Measurements from ENCODE around the gene P2RX5.
A peak's percentile ranks its signal among the peaks of the same experiment; 100 is the strongest.
"Not testable (repeated sequence)": the region's sequence is repeated elsewhere in the genome, so short reads cannot be mapped to it uniquely, and the experiment has no call there.

Gene P2RX5

DNA sequence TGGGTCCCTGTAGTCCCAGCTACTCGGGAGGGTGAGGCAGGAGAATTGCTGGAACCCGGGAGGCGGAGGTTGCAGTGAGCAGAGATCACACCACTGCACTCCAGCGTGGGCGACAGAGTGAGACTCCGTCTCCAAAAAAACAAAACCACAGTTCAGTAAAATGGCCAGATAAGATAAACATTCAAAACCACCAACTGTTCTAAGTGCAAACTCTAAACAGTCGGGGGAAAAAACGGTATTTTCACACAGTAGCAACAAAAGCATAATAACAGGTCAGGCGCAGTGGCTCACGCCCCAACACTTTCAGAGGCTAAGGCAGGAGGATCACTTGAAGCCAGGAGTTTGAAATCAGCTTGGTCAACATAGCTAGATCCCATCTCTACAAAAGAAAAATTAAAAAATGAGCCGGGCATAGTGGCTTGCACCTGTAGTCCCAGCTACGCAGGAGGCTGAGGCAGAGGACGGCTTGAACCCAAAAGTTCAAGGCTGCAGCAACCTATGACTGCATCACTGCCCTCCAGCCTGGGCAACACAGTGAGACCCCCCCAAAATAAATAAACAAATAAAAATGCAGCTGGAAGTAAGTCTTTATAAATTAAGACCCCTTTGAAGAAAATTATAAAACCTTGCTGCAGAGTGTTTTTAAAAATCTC is 17.0 kb upstream of the P2RX5 start:
- no peak for DNase-seq (ENCODE audit: low read depth)

GRCh38 chr17:3710951-3711383 is 15.0 kb upstream of the P2RX5 start:
- peak; percentile 79 for DNase-seq (ENCODE audit: low read depth)

DNA sequence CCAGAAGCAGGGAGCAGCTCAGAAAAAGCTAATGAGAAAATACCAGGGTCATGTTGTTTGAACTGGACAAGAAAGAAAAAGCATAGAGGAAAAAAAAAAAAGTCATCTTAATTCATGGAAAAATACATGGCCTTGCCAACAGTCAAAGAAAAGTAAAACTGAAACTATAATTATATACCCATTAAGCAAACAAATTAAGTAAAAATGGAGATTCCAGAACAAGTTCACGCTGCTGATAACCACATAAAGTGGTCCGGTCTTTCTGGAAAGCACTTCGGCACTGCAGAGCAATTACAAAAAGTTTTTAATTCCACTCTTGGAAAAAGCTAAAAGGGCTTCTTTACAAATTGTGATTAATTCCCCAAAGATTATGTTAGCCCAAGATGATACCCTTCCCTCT is 12.4 kb upstream of the P2RX5 start:
- DNase-seq (ENCODE audit: low read depth), result no peak

- not testable (repeated sequence) for DNase-seq (ENCODE audit: low read depth)
Observed at GRCh38 chr17:3705718-3705984, 9.7 kb upstream of the P2RX5 start.

GRCh38 chr17:3704931-3705717 is 9.2 kb upstream of the P2RX5 start:
- no peak for DNase-seq (ENCODE audit: low read depth)

DNA sequence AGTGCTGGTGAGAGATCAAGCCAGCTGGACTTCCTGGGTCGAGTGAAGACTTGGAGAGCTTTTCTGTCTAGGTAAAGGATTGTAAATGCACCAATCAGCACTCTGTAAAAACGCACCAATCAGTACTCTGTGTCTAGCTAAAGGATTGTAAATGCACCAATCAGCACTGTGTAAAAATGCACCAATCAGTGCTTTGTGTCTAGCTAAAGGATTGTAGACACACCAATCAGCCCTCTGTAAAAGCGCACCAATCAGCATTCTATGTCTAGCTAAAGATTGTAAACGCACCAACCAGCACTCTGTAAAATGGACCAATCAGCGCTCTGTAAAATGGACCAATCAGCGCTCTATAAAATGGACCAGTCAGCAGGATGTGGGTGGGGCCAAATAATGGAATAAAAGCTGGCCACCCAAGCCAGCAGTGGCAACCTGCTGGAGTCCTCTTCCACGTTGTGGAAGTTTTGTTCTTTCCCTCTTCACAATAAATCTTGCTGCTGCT is 6.1 kb upstream of the P2RX5 start:
- not testable (repeated sequence) for DNase-seq (ENCODE audit: low read depth)

DNA sequence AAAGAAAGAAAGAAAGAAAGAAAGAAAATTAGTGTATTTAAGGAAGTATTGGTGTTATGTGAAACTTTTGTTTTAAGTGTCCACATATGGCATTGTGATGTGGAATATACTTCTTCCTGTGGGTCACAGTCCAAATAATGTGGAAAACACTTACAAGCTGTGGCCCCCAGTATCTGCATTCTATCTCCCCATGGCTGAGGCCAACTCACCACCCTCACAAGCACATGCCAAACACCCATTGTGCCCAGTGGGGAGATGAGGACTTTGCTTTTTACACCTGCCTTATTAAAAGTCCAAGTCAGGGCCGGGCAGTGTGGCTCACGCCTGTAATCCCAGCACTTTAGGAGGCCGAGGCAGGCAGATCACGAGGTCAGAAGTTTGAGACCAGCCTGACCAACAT is 4.0 kb upstream of the P2RX5 start:
- DNase-seq (ENCODE audit: low read depth), result no peak

- DNase-seq (ENCODE audit: low read depth), result no peak
Observed at GRCh38 chr17:3698139-3698538, 2.2 kb upstream of the P2RX5 start.

DNA sequence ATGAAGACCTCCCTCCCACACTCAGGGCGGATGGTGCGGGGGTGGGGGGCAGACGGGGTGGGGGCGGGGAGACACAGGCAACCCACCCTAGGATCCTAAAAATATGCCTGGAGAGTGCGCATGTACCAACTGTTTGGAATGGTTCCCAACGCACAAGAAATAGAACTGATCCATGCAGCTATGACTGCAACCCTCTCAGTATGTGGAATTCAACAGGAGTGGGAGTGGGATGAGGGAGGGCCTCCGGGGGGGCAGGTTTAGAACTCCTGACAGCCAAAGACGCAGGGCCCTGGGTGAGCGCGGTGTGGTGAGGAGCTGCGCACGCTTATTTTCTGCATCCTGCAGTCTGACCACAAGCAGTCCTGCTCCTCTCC is 1.1 kb upstream of the P2RX5 start:
- no peak for DNase-seq (ENCODE audit: low read depth)

DNA sequence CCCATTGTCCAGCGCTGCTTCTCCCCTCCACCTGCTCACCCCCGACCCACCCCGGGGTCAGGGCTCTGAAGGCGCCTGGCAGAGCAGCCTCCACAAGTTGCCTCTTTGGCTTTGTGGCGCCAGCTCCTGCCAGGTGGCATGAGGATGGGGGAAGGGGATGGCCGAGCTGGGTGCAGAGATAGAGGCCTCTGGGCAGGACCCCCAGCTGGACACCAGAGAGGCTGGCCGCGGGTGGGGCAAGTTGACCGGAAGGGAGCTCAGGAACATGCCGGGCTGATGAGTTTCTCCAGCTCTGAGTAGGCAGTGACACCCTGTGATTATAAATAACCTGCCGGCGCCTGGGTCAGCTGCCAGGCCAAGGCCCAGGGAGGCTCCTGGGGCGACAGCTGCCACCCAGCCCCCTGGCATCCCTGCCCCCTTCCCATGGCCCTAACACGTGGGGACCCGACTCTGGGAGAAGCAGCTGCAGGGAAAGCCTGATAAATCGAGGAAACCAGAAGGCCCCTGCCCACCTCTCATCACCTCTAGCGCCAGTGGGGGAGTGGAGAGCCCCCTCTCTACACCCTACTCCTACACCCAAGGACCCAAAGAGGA is 729 bp downstream of the P2RX5 start:
- peak; percentile 62 for DNase-seq (ENCODE audit: low read depth)

DNA sequence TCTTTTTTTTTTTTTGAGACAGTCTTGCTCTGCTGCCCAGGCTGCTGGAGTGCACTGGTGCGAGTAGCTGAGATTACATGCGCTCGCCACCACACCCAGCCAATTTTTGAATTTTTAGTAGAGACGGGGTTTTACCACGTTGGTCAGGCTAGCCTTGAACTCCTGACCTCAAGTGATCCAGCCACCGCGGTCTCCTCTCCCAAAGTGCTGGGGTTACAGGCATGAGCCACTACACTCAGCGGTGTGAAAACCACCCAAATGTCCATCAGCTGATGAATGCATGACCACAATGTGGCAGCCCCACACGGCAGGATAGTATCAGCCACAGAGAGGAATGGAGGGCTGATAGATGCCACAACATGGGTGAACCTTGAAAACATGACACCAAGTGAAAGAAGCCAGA is 2.1 kb downstream of the P2RX5 start:
- no peak for DNase-seq (ENCODE audit: low read depth)

- no peak for DNase-seq (ENCODE audit: low read depth)
Observed at GRCh38 chr17:3693141-3693540, 2.8 kb downstream of the P2RX5 start.

- DNase-seq (ENCODE audit: low read depth), result no peak
Observed at GRCh38 chr17:3692346-3692745, 3.6 kb downstream of the P2RX5 start.

DNA sequence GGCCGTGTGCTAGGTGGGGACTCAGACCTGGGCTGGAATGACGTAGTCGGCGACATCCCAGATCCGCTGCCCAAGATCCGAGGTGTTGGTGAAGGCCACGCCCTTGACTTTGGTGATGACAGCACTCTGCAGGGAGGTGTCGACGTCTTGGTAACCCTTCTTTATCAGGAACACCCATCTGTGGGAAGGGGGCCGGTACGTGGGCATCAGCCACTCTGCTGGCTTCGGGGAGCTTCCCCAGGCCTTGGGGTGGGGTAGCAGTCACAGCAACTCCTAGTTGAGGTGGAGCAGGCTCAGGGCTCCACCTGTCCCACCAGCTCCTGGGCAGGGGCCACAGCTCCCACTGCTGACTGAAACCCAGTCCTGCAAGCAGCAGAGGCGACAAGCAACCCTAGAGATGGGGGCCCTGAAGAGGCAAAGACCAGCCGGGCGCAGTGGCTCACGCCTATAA is 4.3 kb downstream of the P2RX5 start:
- no peak for DNase-seq (ENCODE audit: low read depth)

DNA sequence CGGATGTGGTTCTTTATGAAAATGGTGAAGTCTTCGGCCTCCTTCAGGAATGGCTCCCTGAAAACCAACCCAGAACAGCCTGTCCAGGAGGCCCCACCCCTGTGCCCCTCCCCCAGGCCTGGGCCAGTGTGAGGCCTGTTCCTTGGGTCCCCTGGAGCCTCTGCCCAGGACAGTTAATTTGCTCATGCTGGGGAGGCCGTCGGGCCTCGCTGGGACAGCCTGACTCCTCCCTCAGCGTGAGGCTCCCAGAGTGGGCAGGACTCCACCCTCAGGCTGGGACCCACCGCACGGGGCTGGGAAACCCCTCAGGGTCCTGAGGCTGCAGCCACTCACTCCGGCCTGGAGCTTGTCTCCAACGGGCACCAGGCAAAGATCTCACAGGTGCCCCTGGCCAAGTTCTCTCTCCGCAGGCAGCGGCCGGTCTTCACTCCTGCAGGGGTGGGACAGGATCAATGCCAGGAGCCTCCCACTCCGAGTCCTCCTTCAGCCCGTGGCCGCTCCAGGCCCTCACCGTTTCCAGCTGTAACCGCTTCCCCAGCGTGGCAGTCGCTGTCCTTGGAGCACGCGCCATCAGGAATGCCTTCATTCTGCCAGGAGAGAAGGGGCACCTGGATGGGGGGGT is 5.8 kb downstream of the P2RX5 start:
- DNase-seq (ENCODE audit: low read depth), result no peak

DNA sequence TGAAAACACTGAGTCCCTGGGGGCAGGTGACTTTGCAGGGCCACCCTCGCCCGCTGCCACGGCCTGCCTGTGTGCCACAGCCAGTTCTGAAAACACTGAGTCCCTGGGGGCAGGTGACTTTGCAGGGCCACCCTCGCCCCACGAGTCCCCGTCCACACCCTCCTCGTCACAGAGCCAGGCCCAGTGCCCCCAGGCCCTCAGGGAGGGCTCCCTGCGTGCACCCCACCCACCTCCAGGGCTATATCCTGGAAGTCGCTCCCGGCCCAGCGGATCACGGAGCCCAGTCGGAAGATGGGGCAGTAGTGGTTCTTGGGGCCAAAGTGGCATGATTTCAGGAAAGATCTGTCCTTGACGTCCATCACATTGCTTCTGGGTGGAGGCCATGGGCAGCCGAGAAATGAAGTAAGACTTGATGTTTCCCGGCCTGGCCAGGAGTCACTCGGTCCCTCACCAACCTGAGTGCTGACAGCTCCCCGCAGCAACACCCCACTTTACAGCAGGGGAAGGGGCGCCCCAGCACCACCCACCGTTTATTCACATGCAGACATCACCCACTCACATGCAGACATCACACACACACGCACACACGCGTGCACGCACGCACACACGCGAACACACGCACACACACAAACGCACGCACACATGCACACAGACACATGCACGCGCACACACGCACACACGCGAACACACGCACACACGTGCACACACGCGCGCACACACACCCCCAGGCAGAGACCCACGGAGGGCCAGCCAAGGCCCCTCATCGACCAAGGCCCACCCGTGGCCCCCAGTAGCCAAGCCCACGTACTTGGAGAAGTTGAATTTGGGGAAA is 6.5 kb downstream of the P2RX5 start:
- no peak for DNase-seq (ENCODE audit: low read depth)

GRCh38 chr17:3688852-3689261 is 7.1 kb downstream of the P2RX5 start:
- DNase-seq (ENCODE audit: low read depth), result no peak

GRCh38 chr17:3688027-3688553 is 7.9 kb downstream of the P2RX5 start:
- no peak for DNase-seq (ENCODE audit: low read depth)

DNA sequence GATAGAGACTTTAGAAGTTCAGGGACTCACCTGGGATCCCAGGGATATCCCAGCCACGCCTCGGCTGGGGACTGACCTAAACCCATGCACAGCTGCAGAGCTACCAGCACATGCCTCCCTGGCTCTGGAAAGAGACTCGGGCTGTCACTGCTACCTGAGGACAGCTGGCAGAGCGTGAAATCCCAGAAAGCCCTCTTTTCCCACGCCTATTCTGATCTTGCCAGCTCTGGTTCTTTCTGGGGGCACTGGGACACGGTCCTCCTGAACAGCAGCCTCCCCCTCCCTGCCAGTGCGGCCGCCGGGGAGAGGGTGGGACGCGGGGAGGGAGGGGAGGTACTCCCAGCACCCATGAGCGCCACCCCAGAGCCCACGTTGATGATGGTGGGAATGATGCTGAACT is 10.8 kb downstream of the P2RX5 start:
- no peak for DNase-seq (ENCODE audit: low read depth)

- peak; percentile 55 for DNase-seq (ENCODE audit: low read depth)
Observed at GRCh38 chr17:3683054-3683511, 12.9 kb downstream of the P2RX5 start.

DNA sequence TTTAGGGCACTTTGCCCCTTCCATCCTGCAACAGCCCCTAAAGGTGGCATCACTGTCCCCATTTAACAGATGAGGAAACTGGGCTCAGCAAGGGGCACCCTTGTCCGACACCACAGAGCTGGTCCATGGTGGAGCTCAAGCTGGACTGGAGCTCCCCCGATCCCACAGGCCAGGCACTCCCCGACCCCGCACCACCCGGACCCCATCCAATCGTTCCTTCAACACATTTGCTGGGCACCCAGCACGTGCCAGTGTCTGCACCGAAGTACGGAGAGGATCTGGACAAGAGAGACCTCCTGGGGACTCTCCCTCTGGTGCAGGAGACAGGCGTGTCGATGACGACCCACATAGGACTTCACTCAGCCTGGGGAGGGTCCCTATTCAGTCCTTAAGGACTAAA is 13.9 kb downstream of the P2RX5 start:
- no peak for DNase-seq (ENCODE audit: low read depth)

DNA sequence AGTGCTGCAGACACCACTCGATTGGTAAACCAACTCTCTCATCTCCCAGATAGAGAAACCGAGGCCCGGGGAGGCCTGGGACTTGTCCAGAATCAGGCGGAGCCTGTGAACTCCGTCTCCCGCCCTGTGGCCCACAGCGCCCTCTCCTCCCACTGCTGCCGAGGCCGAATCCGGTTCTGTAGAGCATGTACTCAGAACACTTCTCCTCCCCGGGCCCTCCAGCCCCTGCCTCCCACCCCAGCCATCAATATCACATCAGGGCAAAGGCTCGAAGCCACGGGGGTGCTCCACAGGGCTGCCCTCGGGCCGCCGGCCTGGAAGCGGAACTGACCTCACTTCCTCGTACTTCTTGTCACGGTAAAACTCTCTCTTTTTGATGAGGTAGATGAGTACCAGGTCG is 14.4 kb downstream of the P2RX5 start:
- no peak for DNase-seq (ENCODE audit: low read depth)
